HAP-1 (cell line): ENCODE data around the gene GIGYF2.
"Not testable (repeated sequence)": the region's sequence is repeated elsewhere in the genome, so short reads cannot be mapped to it uniquely, and the experiment has no call there.

Experiments used
- DNase-seq, 2 experiments: peaks; one replicate each; pipeline ENCODE4 v3.0.0-alpha.2; 2016 to 2020; ENCODE audit warnings: low spot score in 2 of 2
- H3K27me3 ChIP-seq: fragments of 250-450 bp; sonication (Bioruptor Pico); 2 replicates; pipeline ENCODE4 v1.5.1; 2020; ENCODE audit warnings: low read depth, mild to moderate bottlenecking, moderate library complexity
- H3K36me3 ChIP-seq: fragments of 250-450 bp; sonication (Bioruptor Pico); replicated peaks from 2 replicates; pipeline ENCODE4 v1.5.1; 2020; ENCODE audit warnings: mild to moderate bottlenecking
- H3K4me1 ChIP-seq: fragments of 250-450 bp; sonication (Bioruptor Pico); 2 replicates; pipeline ENCODE4 v1.5.1; 2020; ENCODE audit warnings: mild to moderate bottlenecking
- H3K4me3 ChIP-seq: fragments of 250-450 bp; sonication (Bioruptor Pico); 2 replicates; pipeline ENCODE4 v1.5.1; 2020; ENCODE audit warnings: mild to moderate bottlenecking, moderate library complexity
- H3K9me3 ChIP-seq: fragments of 250-450 bp; sonication (Bioruptor Pico); 2 replicates; pipeline ENCODE4 v1.5.1; 2020; ENCODE audit warnings: mild to moderate bottlenecking, moderate library complexity
- in situ Hi-C: fragments of 300-500 bp; cut with MboI; formaldehyde crosslinking; loops from 3 replicates; pipeline ENCODE4 v1.14.3; 2020; ENCODE audit warnings: low sequenced_read_pairs, inconsistent platforms, mixed read lengths

Gene GIGYF2

GRCh38 chr2:232700154-232700553 lies 3.0 kb downstream of the GIGYF2 start:
- Histone ChIP-seq H3K9me3 (no peaks in the 10 kb centered on the region), H3K4me3 (no peak overlapping the region), H3K36me3 (peaks cover 35% of the 10 kb centered on the region), H3K27me3 (no peaks in the 10 kb centered on the region), H3K4me1 (peaks cover 15% of the 10 kb centered on the region)
- DNase-seq, result no peak
- in situ Hi-C loops, result no loop called here

- no peak overlapping the region for H3K4me3 ChIP-seq
- no peaks in the 10 kb centered on the region for H3K4me1 ChIP-seq
- no peak for DNase-seq
- peaks cover 46% of the 10 kb centered on the region for H3K36me3 ChIP-seq
- H3K9me3 ChIP-seq, result no peaks in the 10 kb centered on the region
- H3K27me3 ChIP-seq, result no peaks in the 10 kb centered on the region
- in situ Hi-C loops, result no loop called here
These were observed 9.9 kb downstream of the GIGYF2 start for GRCh38 chr2:232707076-232707475.

- Histone ChIP-seq H3K4me3 (no peak overlapping the region), H3K4me1 (peaks cover 9% of the 10 kb centered on the region), H3K9me3 (no peaks in the 10 kb centered on the region), H3K27me3 (no peaks in the 10 kb centered on the region), H3K36me3 (peaks cover 22% of the 10 kb centered on the region)
- in situ Hi-C loops, result no loop called here
- DNase-seq, result no peak
These were observed 16.4 kb downstream of the GIGYF2 start for GRCh38 chr2:232713505-232713904.

- no peak for DNase-seq
- peaks cover 17% of the 10 kb centered on the region for H3K36me3 ChIP-seq
These were observed 17.8 kb downstream of the GIGYF2 start for GRCh38 chr2:232714969-232715368.

GRCh38 chr2:232720056-232720455 lies 22.9 kb downstream of the GIGYF2 start:
- H3K4me3 ChIP-seq, H3K9me3 ChIP-seq, in situ Hi-C loops, DNase-seq, H3K27me3 ChIP-seq: not testable (repeated sequence)
- peaks cover 14% of the 10 kb centered on the region for H3K36me3 ChIP-seq
- H3K4me1 ChIP-seq, result peaks cover 12% of the 10 kb centered on the region

More at GRCh38 chr2:232714969-232715368, 17.8 kb downstream of the GIGYF2 start:
- Histone ChIP-seq H3K9me3 (no peaks in the 10 kb centered on the region), H3K27me3 (no peaks in the 10 kb centered on the region), H3K4me3 (no peak overlapping the region), H3K4me1 (peaks cover 9% of the 10 kb centered on the region)
- in situ Hi-C loops, result no loop called here

- H3K9me3 ChIP-seq, result no peaks in the 10 kb centered on the region
- H3K27me3 ChIP-seq, result no peaks in the 10 kb centered on the region
These were observed 24.1 kb downstream of the GIGYF2 start for GRCh38 chr2:232721261-232721660.

GRCh38 chr2:232721882-232722281 lies 24.8 kb downstream of the GIGYF2 start:
- Histone ChIP-seq H3K36me3 (peaks cover 24% of the 10 kb centered on the region), H3K27me3 (no peaks in the 10 kb centered on the region)
- in situ Hi-C loops, result no loop called here

More at GRCh38 chr2:232721261-232721660, 24.1 kb downstream of the GIGYF2 start:
- Histone ChIP-seq H3K36me3 (peaks cover 24% of the 10 kb centered on the region), H3K4me3 (no peak overlapping the region), H3K4me1 (peaks cover 5% of the 10 kb centered on the region)
- in situ Hi-C loops, result no loop called here
- no peak for DNase-seq

GRCh38 chr2:232723027-232723426 lies 25.9 kb downstream of the GIGYF2 start:
- no peak for DNase-seq
- in situ Hi-C loops, result no loop called here
- no peaks in the 10 kb centered on the region for H3K27me3 ChIP-seq
- peaks cover 5% of the 10 kb centered on the region for H3K4me1 ChIP-seq
- peaks cover 30% of the 10 kb centered on the region for H3K36me3 ChIP-seq
- H3K9me3 ChIP-seq, result no peaks in the 10 kb centered on the region
- no peak overlapping the region for H3K4me3 ChIP-seq

More at GRCh38 chr2:232721882-232722281, 24.8 kb downstream of the GIGYF2 start:
- Histone ChIP-seq H3K9me3 (no peaks in the 10 kb centered on the region), H3K4me1 (peaks cover 5% of the 10 kb centered on the region), H3K4me3 (no peak overlapping the region)
- no peak for DNase-seq

- H3K36me3 ChIP-seq, result peaks cover 51% of the 10 kb centered on the region
- no peaks in the 10 kb centered on the region for H3K9me3 ChIP-seq
- no peak for DNase-seq
- H3K27me3 ChIP-seq, result no peaks in the 10 kb centered on the region
- peaks cover 5% of the 10 kb centered on the region for H3K4me1 ChIP-seq
- H3K4me3 ChIP-seq, result no peak overlapping the region
- in situ Hi-C loops, result no loop called here
These were observed 31.7 kb downstream of the GIGYF2 start for GRCh38 chr2:232728785-232729184.

GRCh38 chr2:232731470-232731869 lies 34.3 kb downstream of the GIGYF2 start:
- in situ Hi-C loops, result no loop called here
- Histone ChIP-seq H3K9me3 (no peaks in the 10 kb centered on the region), H3K4me1 (no peaks in the 10 kb centered on the region; the same call in 1 of the 2 replicates), H3K27me3 (no peaks in the 10 kb centered on the region), H3K36me3 (peaks cover 44% of the 10 kb centered on the region), H3K4me3 (no peak overlapping the region)
- no peak for DNase-seq

GRCh38 chr2:232741294-232741693 lies 44.2 kb downstream of the GIGYF2 start:
- peaks cover 7% of the 10 kb centered on the region for H3K36me3 ChIP-seq
- H3K4me3 ChIP-seq, result no peak overlapping the region
- no peaks in the 10 kb centered on the region for H3K9me3 ChIP-seq
- no peak for DNase-seq
- no peaks in the 10 kb centered on the region for H3K27me3 ChIP-seq
- in situ Hi-C loops, result no loop called here
- no peaks in the 10 kb centered on the region for H3K4me1 ChIP-seq

- no peak for DNase-seq
- Histone ChIP-seq H3K27me3 (no peaks in the 10 kb centered on the region), H3K36me3 (peaks cover 6% of the 10 kb centered on the region), H3K4me1 (no peaks in the 10 kb centered on the region), H3K4me3 (no peak overlapping the region), H3K9me3 (no peaks in the 10 kb centered on the region)
- in situ Hi-C loops, result no loop called here
These were observed 44.8 kb downstream of the GIGYF2 start for GRCh38 chr2:232741972-232742371.

- Histone ChIP-seq H3K4me1 (no peaks in the 10 kb centered on the region), H3K9me3 (no peaks in the 10 kb centered on the region), H3K27me3 (no peaks in the 10 kb centered on the region), H3K4me3 (no peak overlapping the region), H3K36me3 (peaks cover 25% of the 10 kb centered on the region)
- no peak for DNase-seq
- in situ Hi-C loops, result no loop called here
These were observed 47.8 kb downstream of the GIGYF2 start for GRCh38 chr2:232744963-232745362.

- DNase-seq, result no peak
- Histone ChIP-seq H3K36me3 (peaks cover 46% of the 10 kb centered on the region), H3K9me3 (no peaks in the 10 kb centered on the region), H3K27me3 (no peaks in the 10 kb centered on the region), H3K4me3 (no peak overlapping the region), H3K4me1 (no peaks in the 10 kb centered on the region)
- in situ Hi-C loops, result no loop called here
These were observed 50.9 kb downstream of the GIGYF2 start for GRCh38 chr2:232748038-232748437.

- in situ Hi-C loops, result no loop called here
- Histone ChIP-seq H3K27me3 (no peaks in the 10 kb centered on the region), H3K36me3 (peaks cover 52% of the 10 kb centered on the region), H3K9me3 (no peaks in the 10 kb centered on the region), H3K4me3 (no peak overlapping the region), H3K4me1 (no peaks in the 10 kb centered on the region)
- no peak for DNase-seq
These were observed 52.2 kb downstream of the GIGYF2 start for GRCh38 chr2:232749331-232749730.
